GM23338 (cell line): Measurements from ENCODE around the gene FASTKD3. TPM values are rescaled to one million over a fixed set of nuclear protein-coding genes. Genes with fewer than 3 reads are reported as not detected.
A peak's percentile ranks its signal among the peaks of the same experiment; 100 is the strongest.

Experiments
- ATAC-seq: fragments of 200-7000 bp; cut with Tn5 transposase; 3 replicates; pipeline ENCODE4 v1.9.1; 2020
- DNase-seq: peaks from one replicate; pipeline ENCODE4 v3.0.0-alpha.2; 2015; ENCODE audit warnings: low spot score
- H2AFZ ChIP-seq: fragments of 200-600 bp; sonication (generic); 2 replicates; pipeline ENCODE4 v1.8.0; 2016; ENCODE audit warnings: antibody characterized with exemption, mild to moderate bottlenecking, moderate library complexity
- H3F3A ChIP-seq: fragments of 200-600 bp; sonication (generic); replicated peaks from 2 replicates; pipeline ENCODE4 v1.8.0; 2017; ENCODE audit warnings: antibody characterized with exemption, mixed run types, low read depth
- H3K27ac ChIP-seq: fragments of 200-600 bp; sonication (generic); 2 replicates; pipeline ENCODE4 v1.6.1; 2016; ENCODE audit warnings: low read depth
- H3K27me3 ChIP-seq: fragments of 200-600 bp; sonication (generic); 2 replicates; pipeline ENCODE4 v1.8.0; 2016; ENCODE audit warnings: mild to moderate bottlenecking, mixed run types, moderate library complexity; ENCODE audit not compliant: insufficient read depth
- H3K36me3 ChIP-seq: fragments of 200-600 bp; sonication (generic); 2 replicates; pipeline ENCODE4 v1.8.0; 2016; ENCODE audit warnings: mild to moderate bottlenecking; ENCODE audit not compliant: insufficient read depth
- H3K4me1 ChIP-seq: fragments of 200-600 bp; sonication (generic); 2 replicates; pipeline ENCODE4 v1.8.0; 2016; ENCODE audit warnings: mild to moderate bottlenecking, moderate library complexity; ENCODE audit not compliant: insufficient read depth
- H3K4me2 ChIP-seq: fragments of 200-600 bp; sonication (generic); 2 replicates; pipeline ENCODE4 v1.7.1; 2017; ENCODE audit warnings: mixed run types
- H3K4me3 ChIP-seq: fragments of 200-600 bp; sonication (generic); 2 replicates; pipeline ENCODE4 v1.6.1; 2016; ENCODE audit warnings: mixed run types
- H3K79me2 ChIP-seq: fragments of 200-600 bp; sonication (generic); replicated peaks from 2 replicates; pipeline ENCODE4 v1.8.0; 2017; ENCODE audit warnings: mild to moderate bottlenecking; ENCODE audit not compliant: insufficient read depth
- H3K9me2 ChIP-seq: fragments of 200-600 bp; sonication (generic); 2 replicates; pipeline ENCODE4 v1.8.0; 2017; ENCODE audit not compliant: insufficient read depth
- H4K20me1 ChIP-seq: fragments of 200-600 bp; sonication (generic); replicated peaks from 2 replicates; pipeline ENCODE4 v1.8.0; 2017; ENCODE audit warnings: mild to moderate bottlenecking; ENCODE audit not compliant: insufficient read depth
- H3K27ac Mint-ChIP-seq: 2 replicates; pipeline ENCODE4 v1.8.0; 2020; ENCODE audit warnings: inconsistent platforms, mild to moderate bottlenecking, moderate library complexity, mixed read lengths
- H3K27me3 Mint-ChIP-seq: 3 replicates; pipeline ENCODE4 v1.8.0; 2022; ENCODE audit warnings: low read depth, mild to moderate bottlenecking, moderate library complexity, mixed read lengths, inconsistent platforms; ENCODE audit not compliant: insufficient read depth, poor library complexity
- H3K36me3 Mint-ChIP-seq: 3 replicates; pipeline ENCODE4 v1.8.0; 2021; ENCODE audit warnings: low read depth, mild to moderate bottlenecking, inconsistent platforms, moderate library complexity, mixed read lengths
- H3K4me1 Mint-ChIP-seq: 3 replicates; pipeline ENCODE4 v1.8.0; 2020; ENCODE audit warnings: mild to moderate bottlenecking, inconsistent platforms, mixed read lengths
- H3K4me3 Mint-ChIP-seq: 3 replicates; pipeline ENCODE4 v1.8.0; 2021; ENCODE audit warnings: moderate library complexity, mild to moderate bottlenecking, inconsistent platforms, mixed read lengths
- H3K9me3 Mint-ChIP-seq: 3 replicates; pipeline ENCODE4 v1.8.0; 2020; ENCODE audit warnings: moderate library complexity, mild to moderate bottlenecking, inconsistent platforms, mixed read lengths
- EZH2phosphoT487 ChIP-seq: fragments of 200-600 bp; sonication (generic); IDR thresholded peaks from one replicate; pipeline ENCODE4 v1.8.1; 2018; ENCODE audit warnings: antibody characterized with exemption; ENCODE audit not compliant: unreplicated experiment
- JUNB ChIP-seq: IDR thresholded peaks from one replicate; pipeline ENCODE4 v1.6.1; 2016; ENCODE audit warnings: antibody characterized with exemption; ENCODE audit not compliant: unreplicated experiment
- NANOG ChIP-seq: IDR thresholded peaks from 2 replicates; pipeline ENCODE4 v1.6.1; 2016; ENCODE audit warnings: antibody characterized with exemption, borderline replicate concordance
- POLR2AphosphoS5 ChIP-seq: IDR thresholded peaks from 2 replicates; pipeline ENCODE4 v1.6.1; 2016; ENCODE audit warnings: antibody characterized with exemption, low read depth
- STAT1 ChIP-seq: IDR thresholded peaks from one replicate; pipeline ENCODE4 v1.6.1; 2016; ENCODE audit warnings: antibody characterized with exemption; ENCODE audit not compliant: unreplicated experiment
- ZNF114 ChIP-seq: fragments of 250-450 bp; sonication (Bioruptor Pico); IDR thresholded peaks from 2 replicates; pipeline ENCODE4 v1.5.0; 2020; ENCODE audit warnings: mild to moderate bottlenecking, moderate library complexity
- polyA plus RNA-seq: library from polyadenylated mRNA; unstranded; fragments of >200 nt; fragmentation: Nextera tagmentation; extraction: Ambion mirVana; gene quantifications from 2 replicates; pipeline ENCODE4 v1.2.1, GENCODE V29; 2016
- total RNA-seq: library from RNA; depleted of rRNA; stranded (reverse); fragments of >200 nt; shearing (Covaris generic); gene quantifications from 2 replicates; pipeline ENCODE4 v1.2.3, GENCODE V29; 2014
- TF ChIP-seq, protein P1 (sequence below), 2 experiments: fragments of 200-600 bp in 1 of 2; sonication (generic) in 1 of 2; conservative IDR thresholded peaks; 2 replicates each; pipeline versions ENCODE4 v1.5.1 to v1.6.1; 2016 to 2017; ENCODE audit warnings: antibody characterized with exemption in 2 of 2, low read depth in 2 of 2, mild to moderate bottlenecking in 2 of 2, moderate library complexity in 1 of 2
- TF ChIP-seq, protein P2 (sequence below): fragments of 250-450 bp; sonication (Bioruptor Pico); IDR thresholded peaks from 2 replicates; pipeline ENCODE4 v1.5.0; 2020; ENCODE audit warnings: mild to moderate bottlenecking, moderate library complexity

The FASTKD3 gene
- total and polyA plus RNA-seq, 2 experiments from 2014 or later: 10.8 to 13.5 TPM

DNA sequence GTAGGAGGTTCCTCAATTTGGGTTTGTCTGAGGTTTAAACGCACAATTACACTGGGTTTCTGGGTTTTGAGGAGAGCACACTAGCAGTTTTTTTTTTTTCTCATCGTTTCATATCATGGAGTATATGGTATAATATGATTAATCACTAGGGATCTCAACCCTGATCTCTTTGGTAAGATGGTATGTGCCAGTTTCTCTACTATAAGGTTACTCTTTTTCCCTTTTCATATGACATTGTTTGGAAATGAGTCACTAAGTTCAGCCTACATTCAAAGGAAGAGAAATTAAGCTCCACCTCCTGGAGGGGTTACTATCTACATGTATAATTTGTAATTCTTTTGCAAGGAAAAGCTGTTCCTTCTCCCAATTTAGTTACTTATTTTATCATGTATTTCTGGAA is 35.3 kb upstream of the FASTKD3 start:
- Histone ChIP-seq H3K79me2 (no peaks in the 10 kb centered on the region), H3K36me3 (peaks cover 26% of the 10 kb centered on the region), H2AFZ (no peak overlapping the region), H3K4me3 (no peak overlapping the region), H4K20me1 (no peaks in the 10 kb centered on the region), H3K4me1 (no peaks in the 10 kb centered on the region), H3K27me3 (no peaks in the 10 kb centered on the region), H3K27ac (no peak overlapping the region), H3K4me2 (no peak overlapping the region), H3F3A (no peaks in the 10 kb centered on the region), H3K9me2 (no peaks in the 10 kb centered on the region)
- no peaks in the 10 kb centered on the region for H3K4me1 Mint-ChIP-seq
- H3K27me3 Mint-ChIP-seq: no peaks in the 10 kb centered on the region
- peaks cover 58% of the 10 kb centered on the region for H3K36me3 Mint-ChIP-seq
- no peak for DNase-seq
- no peak overlapping the region for H3K4me3 Mint-ChIP-seq
- H3K27ac Mint-ChIP-seq: 0 out of 2 replicates have a peak overlapping the region, but pooled peaks have one; percentile 23
- TF ChIP-seq ZNF114 (no peak), NANOG (no peak), JUNB (no peak)
- H3K9me3 Mint-ChIP-seq: peaks cover 20% of the 10 kb centered on the region
- no peak for ATAC-seq

DNA sequence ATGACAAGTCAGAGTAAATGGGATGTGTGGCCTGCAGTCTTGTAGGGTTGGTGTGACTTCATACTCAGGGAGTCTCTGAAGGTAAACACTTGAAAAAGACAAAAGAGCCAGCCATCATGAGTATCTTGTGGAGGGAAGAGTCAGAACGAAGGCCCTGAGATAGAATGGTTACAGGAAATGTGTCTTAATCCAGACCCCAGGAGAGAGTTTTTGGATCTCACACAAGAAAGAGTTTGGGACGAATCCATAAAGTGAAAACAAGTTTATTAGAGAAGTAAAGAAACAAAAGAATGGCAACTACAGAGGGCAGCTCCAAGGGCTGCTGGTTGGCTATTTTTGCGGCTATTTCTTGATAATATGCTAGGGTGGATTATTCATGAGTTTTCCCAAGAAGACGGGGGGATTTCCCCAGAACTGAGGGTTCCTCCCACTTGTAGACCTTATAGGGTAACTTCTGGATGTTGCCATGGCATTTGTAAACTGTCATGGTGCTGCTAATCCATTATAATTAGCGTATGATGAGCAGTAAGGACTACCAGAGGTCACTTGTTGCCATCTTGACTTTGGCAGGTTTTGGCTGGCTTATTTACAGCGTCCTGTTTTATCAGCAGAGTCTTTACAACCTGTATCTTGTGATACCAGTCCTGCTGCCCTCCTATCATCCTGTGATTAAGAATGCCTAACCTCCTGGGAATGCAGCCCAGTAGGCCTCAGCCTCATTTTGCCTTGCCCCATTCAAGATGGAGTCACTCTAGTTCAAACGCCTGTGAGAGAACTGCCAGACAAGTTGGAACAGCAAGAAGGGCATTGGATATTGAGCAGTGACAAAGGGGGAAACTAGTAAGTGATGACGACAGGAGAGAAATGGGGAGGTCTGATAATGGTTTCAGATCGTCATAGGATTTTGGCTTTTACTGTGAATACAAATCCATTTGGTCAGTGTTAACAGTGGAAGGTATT is 34.1 kb upstream of the FASTKD3 start:
- no peak for ATAC-seq
- H3K4me1 Mint-ChIP-seq: no peaks in the 10 kb centered on the region
- H3K27me3 ChIP-seq: no peaks in the 10 kb centered on the region
- H3K27ac Mint-ChIP-seq: 0 out of 2 replicates have a peak overlapping the region, but pooled peaks have one; percentile 2
- DNase-seq: no peak
- peaks cover 58% of the 10 kb centered on the region for H3K36me3 Mint-ChIP-seq
- no peak overlapping the region for H2AFZ ChIP-seq
- no peak overlapping the region for H3K27ac ChIP-seq
- no peak overlapping the region for H3K4me3 ChIP-seq
- H4K20me1 ChIP-seq: no peaks in the 10 kb centered on the region
- no peak overlapping the region for H3K4me2 ChIP-seq
- peaks cover 9% of the 10 kb centered on the region; the same call in 2 of the 3 replicates for H3K9me3 Mint-ChIP-seq
- no peaks in the 10 kb centered on the region for H3K79me2 ChIP-seq
- H3F3A ChIP-seq: no peaks in the 10 kb centered on the region
- H3K36me3 ChIP-seq: peaks cover 39% of the 10 kb centered on the region
- no peak overlapping the region for H3K4me3 Mint-ChIP-seq
- TF ChIP-seq, protein P1, sequence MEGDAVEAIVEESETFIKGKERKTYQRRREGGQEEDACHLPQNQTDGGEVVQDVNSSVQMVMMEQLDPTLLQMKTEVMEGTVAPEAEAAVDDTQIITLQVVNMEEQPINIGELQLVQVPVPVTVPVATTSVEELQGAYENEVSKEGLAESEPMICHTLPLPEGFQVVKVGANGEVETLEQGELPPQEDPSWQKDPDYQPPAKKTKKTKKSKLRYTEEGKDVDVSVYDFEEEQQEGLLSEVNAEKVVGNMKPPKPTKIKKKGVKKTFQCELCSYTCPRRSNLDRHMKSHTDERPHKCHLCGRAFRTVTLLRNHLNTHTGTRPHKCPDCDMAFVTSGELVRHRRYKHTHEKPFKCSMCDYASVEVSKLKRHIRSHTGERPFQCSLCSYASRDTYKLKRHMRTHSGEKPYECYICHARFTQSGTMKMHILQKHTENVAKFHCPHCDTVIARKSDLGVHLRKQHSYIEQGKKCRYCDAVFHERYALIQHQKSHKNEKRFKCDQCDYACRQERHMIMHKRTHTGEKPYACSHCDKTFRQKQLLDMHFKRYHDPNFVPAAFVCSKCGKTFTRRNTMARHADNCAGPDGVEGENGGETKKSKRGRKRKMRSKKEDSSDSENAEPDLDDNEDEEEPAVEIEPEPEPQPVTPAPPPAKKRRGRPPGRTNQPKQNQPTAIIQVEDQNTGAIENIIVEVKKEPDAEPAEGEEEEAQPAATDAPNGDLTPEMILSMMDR (conservative IDR thresholded peaks at IDR 0.05; ENCODE audit: low read depth in 2 of 2): no peak
- TF ChIP-seq STAT1 (no peak), POLR2AphosphoS5 (no peak), EZH2phosphoT487 (no peak)
- TF ChIP-seq, protein P2, sequence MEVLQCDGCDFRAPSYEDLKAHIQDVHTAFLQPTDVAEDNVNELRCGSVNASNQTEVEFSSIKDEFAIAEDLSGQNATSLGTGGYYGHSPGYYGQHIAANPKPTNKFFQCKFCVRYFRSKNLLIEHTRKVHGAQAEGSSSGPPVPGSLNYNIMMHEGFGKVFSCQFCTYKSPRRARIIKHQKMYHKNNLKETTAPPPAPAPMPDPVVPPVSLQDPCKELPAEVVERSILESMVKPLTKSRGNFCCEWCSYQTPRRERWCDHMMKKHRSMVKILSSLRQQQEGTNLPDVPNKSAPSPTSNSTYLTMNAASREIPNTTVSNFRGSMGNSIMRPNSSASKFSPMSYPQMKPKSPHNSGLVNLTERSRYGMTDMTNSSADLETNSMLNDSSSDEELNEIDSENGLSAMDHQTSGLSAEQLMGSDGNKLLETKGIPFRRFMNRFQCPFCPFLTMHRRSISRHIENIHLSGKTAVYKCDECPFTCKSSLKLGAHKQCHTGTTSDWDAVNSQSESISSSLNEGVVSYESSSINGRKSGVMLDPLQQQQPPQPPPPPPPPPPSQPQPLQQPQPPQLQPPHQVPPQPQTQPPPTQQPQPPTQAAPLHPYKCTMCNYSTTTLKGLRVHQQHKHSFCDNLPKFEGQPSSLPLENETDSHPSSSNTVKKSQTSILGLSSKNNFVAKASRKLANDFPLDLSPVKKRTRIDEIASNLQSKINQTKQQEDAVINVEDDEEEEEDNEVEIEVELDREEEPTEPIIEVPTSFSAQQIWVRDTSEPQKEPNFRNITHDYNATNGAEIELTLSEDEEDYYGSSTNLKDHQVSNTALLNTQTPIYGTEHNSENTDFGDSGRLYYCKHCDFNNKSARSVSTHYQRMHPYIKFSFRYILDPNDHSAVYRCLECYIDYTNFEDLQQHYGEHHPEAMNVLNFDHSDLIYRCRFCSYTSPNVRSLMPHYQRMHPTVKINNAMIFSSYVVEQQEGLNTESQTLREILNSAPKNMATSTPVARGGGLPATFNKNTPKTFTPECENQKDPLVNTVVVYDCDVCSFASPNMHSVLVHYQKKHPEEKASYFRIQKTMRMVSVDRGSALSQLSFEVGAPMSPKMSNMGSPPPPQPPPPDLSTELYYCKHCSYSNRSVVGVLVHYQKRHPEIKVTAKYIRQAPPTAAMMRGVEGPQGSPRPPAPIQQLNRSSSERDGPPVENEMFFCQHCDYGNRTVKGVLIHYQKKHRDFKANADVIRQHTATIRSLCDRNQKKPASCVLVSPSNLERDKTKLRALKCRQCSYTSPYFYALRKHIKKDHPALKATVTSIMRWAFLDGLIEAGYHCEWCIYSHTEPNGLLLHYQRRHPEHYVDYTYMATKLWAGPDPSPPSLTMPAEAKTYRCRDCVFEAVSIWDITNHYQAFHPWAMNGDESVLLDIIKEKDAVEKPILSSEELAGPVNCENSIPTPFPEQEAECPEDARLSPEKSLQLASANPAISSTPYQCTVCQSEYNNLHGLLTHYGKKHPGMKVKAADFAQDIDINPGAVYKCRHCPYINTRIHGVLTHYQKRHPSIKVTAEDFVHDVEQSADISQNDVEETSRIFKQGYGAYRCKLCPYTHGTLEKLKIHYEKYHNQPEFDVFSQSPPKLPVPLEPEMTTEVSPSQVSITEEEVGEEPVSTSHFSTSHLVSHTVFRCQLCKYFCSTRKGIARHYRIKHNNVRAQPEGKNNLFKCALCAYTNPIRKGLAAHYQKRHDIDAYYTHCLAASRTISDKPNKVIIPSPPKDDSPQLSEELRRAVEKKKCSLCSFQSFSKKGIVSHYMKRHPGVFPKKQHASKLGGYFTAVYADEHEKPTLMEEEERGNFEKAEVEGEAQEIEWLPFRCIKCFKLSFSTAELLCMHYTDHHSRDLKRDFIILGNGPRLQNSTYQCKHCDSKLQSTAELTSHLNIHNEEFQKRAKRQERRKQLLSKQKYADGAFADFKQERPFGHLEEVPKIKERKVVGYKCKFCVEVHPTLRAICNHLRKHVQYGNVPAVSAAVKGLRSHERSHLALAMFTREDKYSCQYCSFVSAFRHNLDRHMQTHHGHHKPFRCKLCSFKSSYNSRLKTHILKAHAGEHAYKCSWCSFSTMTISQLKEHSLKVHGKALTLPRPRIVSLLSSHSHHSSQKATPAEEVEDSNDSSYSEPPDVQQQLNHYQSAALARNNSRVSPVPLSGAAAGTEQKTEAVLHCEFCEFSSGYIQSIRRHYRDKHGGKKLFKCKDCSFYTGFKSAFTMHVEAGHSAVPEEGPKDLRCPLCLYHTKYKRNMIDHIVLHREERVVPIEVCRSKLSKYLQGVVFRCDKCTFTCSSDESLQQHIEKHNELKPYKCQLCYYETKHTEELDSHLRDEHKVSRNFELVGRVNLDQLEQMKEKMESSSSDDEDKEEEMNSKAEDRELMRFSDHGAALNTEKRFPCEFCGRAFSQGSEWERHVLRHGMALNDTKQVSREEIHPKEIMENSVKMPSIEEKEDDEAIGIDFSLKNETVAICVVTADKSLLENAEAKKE (CRISPR knock-in tag): no peak
- no peaks in the 10 kb centered on the region for H3K4me1 ChIP-seq
- H3K9me2 ChIP-seq: no peaks in the 10 kb centered on the region
- H3K27me3 Mint-ChIP-seq: no peaks in the 10 kb centered on the region
